BJ (cell line): ENCODE data around the gene PIP5K1B. TPM values are rescaled to one million over a fixed set of nuclear protein-coding genes. Genes with fewer than 3 reads are reported as not detected.

ENCODE experiments used
- CTCF ChIA-PET: fragments of 350-600 bp; formaldehyde crosslinking; extraction: SDS; loops from one replicate; lab custom pipeline; 2021; ENCODE audit warnings: antibody characterized with exemption, inconsistent platforms; lab: Yijun Ruan, JAX
- POLR2A ChIA-PET: fragments of 300-600 bp; sonication (Branson Sonifier 250); formaldehyde crosslinking; extraction: SDS; loops from one replicate; lab custom pipeline; 2021; ENCODE audit warnings: antibody characterized with exemption; lab: Charles Lee
- DNase-seq: peaks from one replicate; pipeline ENCODE4 v3.0.0-alpha.2; 2011; ENCODE audit warnings: low read depth
- H3K27me3 ChIP-seq: 2 replicates; pipeline ENCODE4 v1.6.0; 2011; ENCODE audit warnings: low read length; ENCODE audit not compliant: control insufficient read depth, insufficient read depth
- H3K36me3 ChIP-seq: 2 replicates; pipeline ENCODE4 v1.5.1; 2011; ENCODE audit warnings: low read length; ENCODE audit not compliant: control insufficient read depth, insufficient read depth
- H3K4me3 ChIP-seq: 2 replicates; pipeline ENCODE4 v1.5.1; 2011; ENCODE audit warnings: low read depth, mild to moderate bottlenecking, control low read depth, low read length
- polyA plus RNA-seq: library from polyadenylated mRNA; depleted of rRNA; stranded (reverse); fragments of >200 nt; gene quantifications from 2 replicates; pipeline ENCODE4 v1.2.3, GENCODE V29; 2011
- TF ChIP-seq, protein P1 (sequence below): IDR thresholded peaks from 2 replicates; pipeline ENCODE4 v1.5.1; 2011; ENCODE audit warnings: low read depth, mild to moderate bottlenecking, control low read depth, inconsistent platforms, low read length, moderate library complexity; ENCODE audit not compliant: insufficient read depth

The PIP5K1B gene
- polyA plus RNA-seq, 1 experiment = not detected

DNA sequence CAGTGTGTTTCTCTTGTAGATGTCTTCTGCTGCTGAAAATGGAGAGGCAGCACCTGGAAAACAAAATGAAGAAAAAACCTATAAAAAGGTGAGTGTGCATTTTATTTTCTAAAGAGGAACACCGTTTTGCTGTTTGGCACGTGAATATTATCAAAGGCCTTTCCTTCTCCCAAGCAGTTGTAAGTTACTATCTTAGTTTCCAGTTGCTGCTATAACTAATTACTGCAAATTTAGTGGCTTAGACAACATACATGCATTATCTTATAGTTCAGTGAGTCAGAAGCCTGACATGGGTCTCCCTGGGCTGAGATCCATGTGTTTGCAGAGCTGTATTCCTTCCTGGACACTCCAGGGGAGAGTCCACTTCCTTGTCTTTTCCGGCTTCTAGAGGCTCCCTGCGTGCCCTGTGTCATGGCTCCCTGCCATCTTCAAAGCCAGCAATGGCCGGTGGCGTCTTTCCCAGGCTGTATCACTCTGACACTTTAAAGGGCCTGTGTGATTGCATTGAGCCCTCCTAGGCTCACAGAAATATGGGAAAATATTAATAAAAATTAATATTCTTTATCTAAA lies 117.6 kb downstream of the PIP5K1B start:
- Histone ChIP-seq H3K4me3 (no peak overlapping the region), H3K36me3 (no peaks in the 10 kb centered on the region), H3K27me3 (no peaks in the 10 kb centered on the region; the same call in 1 of the 2 replicates)
- ChIA-PET CTCF (no interaction called here), POLR2A (no interaction called here)
- TF ChIP-seq, protein P1, sequence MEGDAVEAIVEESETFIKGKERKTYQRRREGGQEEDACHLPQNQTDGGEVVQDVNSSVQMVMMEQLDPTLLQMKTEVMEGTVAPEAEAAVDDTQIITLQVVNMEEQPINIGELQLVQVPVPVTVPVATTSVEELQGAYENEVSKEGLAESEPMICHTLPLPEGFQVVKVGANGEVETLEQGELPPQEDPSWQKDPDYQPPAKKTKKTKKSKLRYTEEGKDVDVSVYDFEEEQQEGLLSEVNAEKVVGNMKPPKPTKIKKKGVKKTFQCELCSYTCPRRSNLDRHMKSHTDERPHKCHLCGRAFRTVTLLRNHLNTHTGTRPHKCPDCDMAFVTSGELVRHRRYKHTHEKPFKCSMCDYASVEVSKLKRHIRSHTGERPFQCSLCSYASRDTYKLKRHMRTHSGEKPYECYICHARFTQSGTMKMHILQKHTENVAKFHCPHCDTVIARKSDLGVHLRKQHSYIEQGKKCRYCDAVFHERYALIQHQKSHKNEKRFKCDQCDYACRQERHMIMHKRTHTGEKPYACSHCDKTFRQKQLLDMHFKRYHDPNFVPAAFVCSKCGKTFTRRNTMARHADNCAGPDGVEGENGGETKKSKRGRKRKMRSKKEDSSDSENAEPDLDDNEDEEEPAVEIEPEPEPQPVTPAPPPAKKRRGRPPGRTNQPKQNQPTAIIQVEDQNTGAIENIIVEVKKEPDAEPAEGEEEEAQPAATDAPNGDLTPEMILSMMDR = no peak
- DNase-seq = no peak

DNA sequence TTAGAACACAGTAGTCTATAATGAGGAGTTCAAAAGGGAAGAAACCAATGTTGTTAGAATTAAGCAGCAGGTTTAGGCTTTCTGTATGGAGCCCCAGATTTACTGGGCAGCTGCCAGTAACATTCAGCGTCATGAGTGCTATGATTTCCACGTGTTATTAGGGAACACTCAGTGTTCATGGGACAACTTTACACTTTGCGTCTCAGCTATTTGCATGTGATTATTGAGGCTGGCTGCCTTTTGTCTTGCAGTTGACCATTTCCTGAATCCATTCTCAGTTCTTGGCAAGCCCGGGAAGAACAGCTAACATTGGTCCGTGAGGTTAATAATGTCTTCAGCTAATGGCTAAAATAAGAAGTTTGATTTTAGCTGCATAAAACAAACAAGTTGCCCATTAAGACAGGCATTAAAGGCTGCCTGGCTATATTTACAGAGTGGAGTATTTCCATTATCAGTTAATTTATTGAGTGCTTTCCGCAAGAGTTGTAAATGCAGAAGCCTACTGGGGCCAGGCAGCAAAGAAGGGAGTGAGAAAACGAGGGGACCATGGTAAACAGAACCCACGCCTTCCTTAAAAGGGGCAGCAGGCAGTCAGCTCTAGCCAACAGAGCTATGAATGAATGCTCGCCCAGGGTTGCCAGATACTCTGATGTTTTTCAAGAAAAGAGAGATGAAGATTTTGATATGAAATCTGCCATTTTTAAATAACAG lies 120.9 kb downstream of the PIP5K1B start:
- Histone ChIP-seq H3K36me3 (no peaks in the 10 kb centered on the region), H3K27me3 (no peaks in the 10 kb centered on the region), H3K4me3 (no peak overlapping the region)
- DNase-seq = no peak
- POLR2A ChIA-PET = no interaction called here
- TF ChIP-seq, protein P1 = no peak
- CTCF ChIA-PET = interaction anchor here (0.6 kb wide), 1 partner anchor 352 kb away, joined by 3 read pairs; no protein-coding TSS in a partner anchor

DNA sequence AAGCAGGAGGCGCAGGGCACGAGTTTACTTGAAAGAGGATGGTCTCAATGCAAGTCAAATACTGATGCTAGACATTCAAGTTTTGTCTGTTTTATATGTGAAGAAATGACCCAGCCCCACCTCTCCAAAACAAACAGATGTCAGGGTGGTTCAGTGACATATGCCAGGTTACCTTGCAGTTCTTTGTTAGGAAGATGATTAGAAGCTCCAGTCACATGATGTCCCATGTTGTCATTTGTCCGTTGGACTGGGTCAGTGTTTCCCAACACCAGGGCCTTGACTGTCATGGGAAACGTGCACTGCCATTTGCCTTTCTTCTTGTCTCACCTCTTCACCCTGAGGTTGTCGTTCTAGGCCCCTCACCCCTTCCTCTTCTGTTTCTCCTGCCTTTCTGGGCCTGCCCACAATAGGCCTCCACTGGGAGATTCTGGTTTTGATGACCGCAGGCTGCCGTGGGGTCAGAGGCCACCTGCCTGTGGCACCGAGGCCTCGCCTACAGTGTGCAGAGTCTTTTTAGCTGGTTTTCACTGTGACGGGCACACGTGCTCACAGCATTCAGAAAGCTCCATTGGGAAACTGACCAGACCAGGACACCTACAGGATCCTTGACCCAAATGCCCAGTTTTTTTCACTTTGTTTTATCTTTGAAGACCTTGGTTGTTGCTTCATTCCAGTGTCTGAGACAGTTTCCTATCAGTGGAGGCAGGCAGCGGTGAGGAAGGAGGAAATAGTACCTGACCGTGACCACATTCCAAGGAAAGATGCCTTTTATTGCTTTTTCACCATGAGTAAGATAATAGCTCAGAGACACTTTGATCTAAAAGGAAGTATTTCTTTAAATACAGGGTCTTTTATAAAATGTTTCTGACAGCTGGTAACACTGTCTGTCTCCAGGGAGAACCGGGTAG lies 123.1 kb downstream of the PIP5K1B start:
- ChIA-PET CTCF (interaction anchor here (0.6 kb wide), 1 partner anchor 85 kb away, joined by 5 read pairs; no protein-coding TSS in a partner anchor), POLR2A (no interaction called here)
- Histone ChIP-seq H3K4me3 (no peak overlapping the region), H3K27me3 (no peaks in the 10 kb centered on the region), H3K36me3 (no peaks in the 10 kb centered on the region)
- TF ChIP-seq, protein P1 = no peak
- no peak for DNase-seq

DNA sequence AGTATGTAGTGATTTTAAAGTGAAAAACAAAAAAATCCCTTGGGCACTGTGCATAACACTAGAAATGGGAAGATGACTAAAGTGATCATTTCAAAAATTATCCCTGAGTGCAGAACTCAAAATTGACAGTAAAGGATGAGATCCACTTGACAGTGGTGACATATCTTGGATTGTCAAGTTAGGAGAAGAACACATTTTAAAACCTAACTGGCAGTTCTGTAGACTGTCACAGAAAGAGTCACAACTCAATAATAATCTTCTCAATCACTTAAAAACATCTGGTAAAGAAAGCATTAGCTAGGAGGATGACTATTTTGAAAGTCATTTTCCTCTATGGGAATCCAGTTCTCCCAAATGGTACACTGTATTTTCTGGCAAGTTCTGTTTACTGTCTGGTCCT lies 127.1 kb downstream of the PIP5K1B start:
- TF ChIP-seq, protein P1 = no peak
- Histone ChIP-seq H3K4me3 (no peak overlapping the region), H3K27me3 (no peaks in the 10 kb centered on the region), H3K36me3 (no peaks in the 10 kb centered on the region)
- CTCF ChIA-PET = interaction anchor here (0.6 kb wide), 1 partner anchor 15 kb away, joined by 3 read pairs; no protein-coding TSS in a partner anchor
- no peak for DNase-seq
- POLR2A ChIA-PET = no interaction called here
